ENCODE measurements around the gene MIA3.

DNA sequence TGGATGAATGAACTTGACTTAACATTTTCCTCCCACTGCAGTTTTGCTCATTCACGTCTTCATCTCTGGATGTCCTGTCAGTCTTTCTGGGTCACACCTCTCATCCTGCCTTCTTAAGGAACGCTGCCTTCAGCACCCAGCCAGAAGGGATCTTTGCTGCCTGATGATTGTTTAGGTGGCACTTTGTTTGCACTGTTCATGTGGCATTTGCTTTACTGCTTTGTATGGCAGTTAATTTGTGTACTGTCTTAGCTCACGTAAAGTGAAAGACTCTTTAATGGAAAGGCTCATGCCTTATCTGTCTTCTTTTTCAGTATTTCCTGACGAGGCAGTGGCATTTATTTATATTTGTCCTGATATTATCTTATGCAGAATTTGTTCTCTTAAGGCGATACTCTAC is 4.9 kb downstream of the MIA3 start:
- TF ChIP-seq, protein P1, sequence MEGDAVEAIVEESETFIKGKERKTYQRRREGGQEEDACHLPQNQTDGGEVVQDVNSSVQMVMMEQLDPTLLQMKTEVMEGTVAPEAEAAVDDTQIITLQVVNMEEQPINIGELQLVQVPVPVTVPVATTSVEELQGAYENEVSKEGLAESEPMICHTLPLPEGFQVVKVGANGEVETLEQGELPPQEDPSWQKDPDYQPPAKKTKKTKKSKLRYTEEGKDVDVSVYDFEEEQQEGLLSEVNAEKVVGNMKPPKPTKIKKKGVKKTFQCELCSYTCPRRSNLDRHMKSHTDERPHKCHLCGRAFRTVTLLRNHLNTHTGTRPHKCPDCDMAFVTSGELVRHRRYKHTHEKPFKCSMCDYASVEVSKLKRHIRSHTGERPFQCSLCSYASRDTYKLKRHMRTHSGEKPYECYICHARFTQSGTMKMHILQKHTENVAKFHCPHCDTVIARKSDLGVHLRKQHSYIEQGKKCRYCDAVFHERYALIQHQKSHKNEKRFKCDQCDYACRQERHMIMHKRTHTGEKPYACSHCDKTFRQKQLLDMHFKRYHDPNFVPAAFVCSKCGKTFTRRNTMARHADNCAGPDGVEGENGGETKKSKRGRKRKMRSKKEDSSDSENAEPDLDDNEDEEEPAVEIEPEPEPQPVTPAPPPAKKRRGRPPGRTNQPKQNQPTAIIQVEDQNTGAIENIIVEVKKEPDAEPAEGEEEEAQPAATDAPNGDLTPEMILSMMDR (IDR thresholded peaks at IDR 0.05), result no peak
- no peak for TF ChIP-seq POLR2A (IDR thresholded peaks at IDR 0.05)
